Measurements from ENCODE around the gene ZNF77.
"Not testable (repeated sequence)": the region's sequence is repeated elsewhere in the genome, so short reads cannot be mapped to it uniquely, and the experiment has no call there.

ZNF77 gene

DNA sequence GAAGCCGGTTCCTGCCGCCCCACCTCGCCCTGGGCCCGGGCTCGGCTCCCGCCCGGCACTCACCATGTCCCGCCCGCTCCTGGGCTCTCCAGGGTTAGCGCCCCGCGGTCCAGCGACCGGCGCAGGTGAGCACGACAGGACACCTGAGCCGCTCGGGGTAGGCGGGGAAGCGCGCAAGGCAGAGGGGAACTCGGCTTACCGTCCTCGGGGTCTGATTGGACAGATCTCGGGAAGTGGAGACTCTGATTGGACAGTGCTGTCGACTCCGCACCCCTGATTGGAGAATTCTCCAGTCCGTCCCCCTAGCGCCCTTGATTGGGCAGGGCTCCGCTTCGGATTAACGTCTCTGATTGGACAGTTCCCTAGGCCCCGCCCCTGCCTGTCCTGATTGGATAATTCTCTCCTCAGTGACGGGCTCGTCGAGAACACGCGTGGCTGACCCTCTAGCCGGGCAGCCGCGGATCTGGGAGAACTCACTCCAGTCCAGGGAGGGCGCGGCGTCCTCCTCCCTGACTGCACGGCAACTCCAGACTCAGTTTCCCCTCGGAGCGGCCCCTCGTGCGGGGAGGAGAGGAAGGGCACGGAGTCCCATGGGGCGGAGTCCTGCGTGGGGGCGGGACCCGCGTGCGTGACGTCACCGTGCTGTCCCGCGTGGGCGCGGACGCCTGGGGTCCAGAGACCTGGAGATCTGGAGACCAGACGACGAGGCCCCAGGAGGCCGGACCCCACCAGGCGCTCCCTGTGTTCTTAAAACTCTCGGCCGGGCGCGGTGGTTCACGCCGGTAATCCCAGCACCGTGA, at the start of gene ZNF77:
ZNF77 (minus strand) TSS at position 197 of the 800 bp plus-strand sequence; CDS start at position 66, 131 bp downstream.
- H3K27ac ChIP-seq (ENCODE audit: low read depth, low read length), result peak within 1 kb of the TSS; percentile 87
- H3K9me3 ChIP-seq (ENCODE audit: control insufficient read depth in 1 of 2, low read length in 2 of 2), result no peaks in the 10 kb centered on the region
- no peaks in the 10 kb centered on the region for H3K27me3 ChIP-seq (ENCODE audit: control insufficient read depth in 1 of 2, insufficient read depth in 2 of 2, low read length in 2 of 2)
- H3K9ac ChIP-seq (ENCODE audit: low read depth in 1 of 2, low read length in 2 of 2), result peak within 1 kb of the TSS; percentile 80 to 91
- H3K4me3 ChIP-seq (ENCODE audit: low read depth in 1 of 2, low read length in 2 of 2), result peak within 1 kb of the TSS; percentile 82 to 89
- H3K36me3 ChIP-seq (ENCODE audit: control insufficient read depth in 1 of 2, insufficient read depth in 2 of 2, low read length in 2 of 2), result no peaks in the 10 kb centered on the region
- H3K4me1 ChIP-seq (ENCODE audit: control insufficient read depth in 1 of 2, insufficient read depth in 2 of 2, low read length in 2 of 2), result peaks cover 17% of the 10 kb centered on the region in 2 donors

DNA sequence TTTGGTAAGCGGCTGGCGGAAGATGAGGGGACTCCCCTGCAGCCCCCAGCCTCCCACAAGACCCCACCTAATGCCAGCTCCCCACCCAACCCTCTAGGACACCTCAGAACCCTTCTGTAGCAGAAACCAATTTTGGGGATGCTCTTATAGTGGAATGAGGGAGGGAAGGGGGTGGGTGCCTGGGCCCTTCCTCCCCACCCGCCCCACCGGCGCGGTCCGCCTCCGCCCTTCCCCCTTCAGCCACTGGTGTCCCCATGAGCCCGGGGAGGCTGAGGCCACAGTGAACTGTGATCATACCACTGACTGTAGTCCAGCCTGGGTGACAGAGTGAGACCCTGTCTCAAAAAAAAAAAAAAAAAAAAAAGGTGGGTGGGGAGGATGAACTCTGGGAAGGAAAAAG, 48.8 kb upstream of the ZNF77 start:
- no peak overlapping the region for H3K9ac ChIP-seq (ENCODE audit: low read depth in 1 of 2, low read length in 2 of 2)
- no peak overlapping the region for H3K4me3 ChIP-seq (ENCODE audit: low read depth in 1 of 2, low read length in 2 of 2)
- H3K27ac ChIP-seq (ENCODE audit: low read depth, low read length), result no peak overlapping the region
- H3K4me1 ChIP-seq (ENCODE audit: control insufficient read depth in 1 of 2, insufficient read depth in 2 of 2, low read length in 2 of 2), result no peaks in the 10 kb centered on the region
- H3K27me3 ChIP-seq (ENCODE audit: control insufficient read depth in 1 of 2, insufficient read depth in 2 of 2, low read length in 2 of 2), result no peaks in the 10 kb centered on the region
- H3K9me3 ChIP-seq (ENCODE audit: control insufficient read depth in 1 of 2, low read length in 2 of 2), result no peaks in the 10 kb centered on the region
- H3K36me3 ChIP-seq (ENCODE audit: control insufficient read depth in 1 of 2, insufficient read depth in 2 of 2, low read length in 2 of 2), result peaks cover 0 to 5% of the 10 kb centered on the region in 2 donors

DNA sequence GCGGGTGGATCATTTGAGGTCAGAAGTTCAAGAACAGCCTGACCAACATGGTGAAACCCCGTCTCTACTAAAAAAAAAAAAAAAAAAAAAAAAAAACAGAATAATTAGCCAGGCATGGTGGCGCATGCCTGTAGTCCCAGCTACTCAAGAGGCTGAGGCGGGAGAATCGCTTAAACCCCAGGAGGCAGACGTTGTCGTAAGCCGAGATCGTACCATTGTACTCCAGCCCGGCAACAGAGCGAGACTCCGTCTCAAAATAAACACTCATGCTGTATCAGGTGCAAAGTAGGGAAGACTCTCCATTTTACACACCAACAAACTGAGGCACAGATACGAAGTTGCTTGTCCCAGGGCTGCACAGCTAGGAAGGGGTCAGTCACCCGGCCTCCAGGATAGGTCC, 48.2 kb upstream of the ZNF77 start:
- H3K4me3 ChIP-seq (ENCODE audit: low read depth in 1 of 2, low read length in 2 of 2), result no peak overlapping the region
- peaks cover 0 to 5% of the 10 kb centered on the region in 2 donors for H3K36me3 ChIP-seq (ENCODE audit: control insufficient read depth in 1 of 2, insufficient read depth in 2 of 2, low read length in 2 of 2)
- H3K4me1 ChIP-seq (ENCODE audit: control insufficient read depth in 1 of 2, insufficient read depth in 2 of 2, low read length in 2 of 2), result no peaks in the 10 kb centered on the region
- no peaks in the 10 kb centered on the region for H3K27me3 ChIP-seq (ENCODE audit: control insufficient read depth in 1 of 2, insufficient read depth in 2 of 2, low read length in 2 of 2)
- H3K27ac ChIP-seq (ENCODE audit: low read depth, low read length), result no peak overlapping the region
- no peak overlapping the region for H3K9ac ChIP-seq (ENCODE audit: low read depth in 1 of 2, low read length in 2 of 2)
- no peaks in the 10 kb centered on the region for H3K9me3 ChIP-seq (ENCODE audit: control insufficient read depth in 1 of 2, low read length in 2 of 2)

DNA sequence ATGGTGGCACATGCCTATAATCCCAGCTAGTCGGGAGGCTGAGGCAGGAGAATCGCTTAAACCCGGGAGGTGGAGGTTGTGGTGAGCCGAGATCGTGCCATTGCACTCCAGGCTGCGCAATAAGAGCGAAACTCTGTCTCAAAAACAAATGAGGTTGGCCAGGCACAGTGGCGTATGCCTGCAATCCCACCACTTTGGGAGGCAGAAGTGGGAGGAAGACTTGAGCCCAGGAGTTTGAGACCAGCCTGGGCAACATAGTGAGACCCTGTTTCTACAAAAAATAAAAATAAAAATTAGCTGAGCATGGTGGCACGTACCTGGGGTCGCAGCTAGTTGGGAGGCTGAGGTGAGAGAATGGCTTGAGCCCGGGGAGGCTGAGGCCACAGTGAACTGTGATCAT, 47.6 kb upstream of the ZNF77 start:
- H3K4me1 ChIP-seq (ENCODE audit: control insufficient read depth in 1 of 2, insufficient read depth in 2 of 2, low read length in 2 of 2); H3K27me3 ChIP-seq (ENCODE audit: control insufficient read depth in 1 of 2, insufficient read depth in 2 of 2, low read length in 2 of 2); H3K4me3 ChIP-seq (ENCODE audit: low read depth in 1 of 2, low read length in 2 of 2); H3K27ac ChIP-seq (ENCODE audit: low read depth, low read length); H3K9me3 ChIP-seq (ENCODE audit: control insufficient read depth in 1 of 2, low read length in 2 of 2); H3K36me3 ChIP-seq (ENCODE audit: control insufficient read depth in 1 of 2, insufficient read depth in 2 of 2, low read length in 2 of 2); H3K9ac ChIP-seq (ENCODE audit: low read depth in 1 of 2, low read length in 2 of 2): not testable (repeated sequence)

DNA sequence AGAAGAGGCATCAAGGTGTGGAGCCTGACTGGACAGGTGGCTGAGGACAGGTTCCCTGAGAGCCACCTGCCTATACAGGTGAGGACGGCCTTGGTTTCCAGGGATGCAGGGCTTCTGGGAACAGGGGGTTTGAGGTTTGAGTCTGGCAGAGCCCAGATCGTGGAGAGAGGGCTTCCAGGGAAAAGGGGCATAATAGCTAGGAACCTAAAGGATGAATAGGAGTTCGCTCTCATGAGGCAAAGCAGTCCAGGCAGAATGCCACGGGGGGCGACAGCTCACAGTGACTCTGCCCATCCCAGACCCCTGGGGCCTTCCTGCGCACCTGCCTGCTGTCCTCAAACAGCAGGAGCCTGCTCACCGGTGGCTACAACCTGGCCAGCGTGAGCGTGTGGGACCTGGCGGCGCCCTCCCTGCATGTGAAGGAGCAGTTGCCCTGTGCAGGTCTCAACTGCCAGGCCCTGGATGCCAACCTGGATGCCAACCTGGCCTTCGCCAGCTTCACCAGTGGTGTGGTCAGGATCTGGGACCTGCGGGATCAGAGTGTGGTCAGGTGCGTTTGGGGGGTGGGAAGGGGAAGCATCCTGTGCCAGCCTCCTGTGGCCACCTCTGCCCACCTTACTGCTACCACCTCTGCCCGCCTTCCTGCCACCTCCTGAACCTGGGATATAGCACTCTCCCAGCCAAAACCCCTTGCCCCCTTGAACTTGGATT, 44.6 kb upstream of the ZNF77 start:
- Histone ChIP-seq H3K27me3 (ENCODE audit: control insufficient read depth in 1 of 2, insufficient read depth in 2 of 2, low read length in 2 of 2) (no peaks in the 10 kb centered on the region), H3K9me3 (ENCODE audit: control insufficient read depth in 1 of 2, low read length in 2 of 2) (no peaks in the 10 kb centered on the region), H3K4me3 (ENCODE audit: low read depth in 1 of 2, low read length in 2 of 2) (no peak overlapping the region)

DNA sequence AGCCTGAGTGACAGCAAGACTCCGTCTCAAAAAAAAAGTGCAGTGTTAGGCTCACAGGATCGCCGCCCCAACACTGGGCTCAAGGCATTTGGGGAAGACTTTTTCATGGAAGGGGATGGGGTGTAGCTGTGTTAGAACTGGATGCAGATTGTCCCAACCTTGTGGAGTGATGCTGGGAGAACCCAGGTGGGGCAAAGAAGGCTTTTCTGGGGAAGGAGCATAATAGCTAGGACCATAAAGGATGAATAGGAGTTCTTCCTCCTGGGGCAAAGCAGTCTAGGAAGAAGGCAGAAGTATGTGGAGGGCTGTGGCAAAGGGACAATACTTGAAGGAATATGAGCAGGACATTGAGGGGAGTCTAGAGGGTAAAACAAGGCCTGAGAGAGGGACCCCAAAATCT, 43.8 kb upstream of the ZNF77 start:
- Histone ChIP-seq H3K4me3 (ENCODE audit: low read depth in 1 of 2, low read length in 2 of 2) (no peak overlapping the region), H3K9me3 (ENCODE audit: control insufficient read depth in 1 of 2, low read length in 2 of 2) (no peaks in the 10 kb centered on the region), H3K9ac (ENCODE audit: low read depth in 1 of 2, low read length in 2 of 2) (no peak overlapping the region), H3K27ac (ENCODE audit: low read depth, low read length) (no peak overlapping the region), H3K27me3 (ENCODE audit: control insufficient read depth in 1 of 2, insufficient read depth in 2 of 2, low read length in 2 of 2) (peaks cover 3 to 4% of the 10 kb centered on the region in 2 donors), H3K4me1 (ENCODE audit: control insufficient read depth in 1 of 2, insufficient read depth in 2 of 2, low read length in 2 of 2) (peaks cover 2 to 8% of the 10 kb centered on the region in 2 donors), H3K36me3 (ENCODE audit: control insufficient read depth in 1 of 2, insufficient read depth in 2 of 2, low read length in 2 of 2) (no peaks in the 10 kb centered on the region)

More for the DNA sequence above, 44.6 kb upstream of the ZNF77 start:
- no peak overlapping the region for H3K9ac ChIP-seq (ENCODE audit: low read depth in 1 of 2, low read length in 2 of 2)
- no peak overlapping the region for H3K27ac ChIP-seq (ENCODE audit: low read depth, low read length)
- H3K36me3 ChIP-seq (ENCODE audit: control insufficient read depth in 1 of 2, insufficient read depth in 2 of 2, low read length in 2 of 2), result no peaks in the 10 kb centered on the region
- H3K4me1 ChIP-seq (ENCODE audit: control insufficient read depth in 1 of 2, insufficient read depth in 2 of 2, low read length in 2 of 2), result no peaks in the 10 kb centered on the region

DNA sequence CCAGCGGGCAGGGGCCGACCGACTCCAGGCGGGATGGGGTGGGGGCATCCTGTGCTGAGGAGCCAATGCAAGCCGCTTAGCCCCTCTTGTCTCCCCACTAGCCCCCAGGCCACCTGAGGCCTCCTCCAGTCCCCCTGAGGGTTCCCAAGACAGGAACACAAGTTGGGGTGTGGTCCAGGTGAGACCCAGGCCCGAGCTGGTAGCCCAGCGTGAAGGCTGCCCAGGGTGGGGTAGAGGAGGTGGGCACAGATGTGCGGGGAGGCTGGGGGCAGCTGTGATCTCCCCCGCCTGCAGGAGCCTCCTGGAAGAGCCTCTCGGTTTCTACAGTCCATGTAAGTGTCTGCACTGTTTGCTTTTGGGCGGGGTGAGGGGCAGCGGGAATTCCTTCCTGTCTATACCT, 43.0 kb upstream of the ZNF77 start:
- Histone ChIP-seq H3K9me3 (ENCODE audit: control insufficient read depth in 1 of 2, low read length in 2 of 2) (no peaks in the 10 kb centered on the region), H3K27ac (ENCODE audit: low read depth, low read length) (no peak overlapping the region), H3K4me1 (ENCODE audit: control insufficient read depth in 1 of 2, insufficient read depth in 2 of 2, low read length in 2 of 2) (peaks cover 6 to 13% of the 10 kb centered on the region in 2 donors), H3K36me3 (ENCODE audit: control insufficient read depth in 1 of 2, insufficient read depth in 2 of 2, low read length in 2 of 2) (no peaks in the 10 kb centered on the region), H3K27me3 (ENCODE audit: control insufficient read depth in 1 of 2, insufficient read depth in 2 of 2, low read length in 2 of 2) (peaks cover 9 to 12% of the 10 kb centered on the region in 2 donors), H3K4me3 (ENCODE audit: low read depth in 1 of 2, low read length in 2 of 2) (no peak overlapping the region), H3K9ac (ENCODE audit: low read depth in 1 of 2, low read length in 2 of 2) (no peak overlapping the region)

DNA sequence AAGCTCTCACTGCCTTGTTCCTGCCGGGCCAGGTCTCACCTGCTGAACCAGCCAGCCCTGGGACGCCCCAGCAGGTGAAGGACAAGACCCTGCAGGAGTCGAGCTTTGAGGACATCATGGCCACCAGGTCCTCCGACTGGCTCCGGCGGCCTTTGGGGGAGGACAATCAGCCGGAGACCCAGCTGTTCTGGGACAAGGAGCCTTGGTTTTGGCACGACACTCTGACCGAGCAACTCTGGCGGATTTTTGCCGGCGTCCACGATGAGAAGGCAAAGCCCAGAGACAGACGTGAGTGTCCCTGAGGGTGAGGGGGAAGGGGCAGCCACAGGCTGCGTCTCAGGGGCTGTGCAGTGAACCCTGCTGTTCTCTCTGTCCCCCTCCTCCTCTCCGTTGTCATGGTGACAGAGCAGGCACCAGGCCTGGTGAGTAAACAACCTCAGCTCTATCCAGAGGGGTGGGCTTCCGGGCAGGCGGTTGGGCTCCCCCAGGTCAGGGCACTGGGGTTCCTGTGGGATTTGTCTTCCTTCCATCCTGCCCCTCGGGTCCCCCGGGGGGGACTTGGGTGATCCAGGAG, 42.3 kb upstream of the ZNF77 start:
- Histone ChIP-seq H3K27ac (ENCODE audit: low read depth, low read length) (no peak overlapping the region), H3K36me3 (ENCODE audit: control insufficient read depth in 1 of 2, insufficient read depth in 2 of 2, low read length in 2 of 2) (no peaks in the 10 kb centered on the region), H3K4me1 (ENCODE audit: control insufficient read depth in 1 of 2, insufficient read depth in 2 of 2, low read length in 2 of 2) (peaks cover 6 to 13% of the 10 kb centered on the region in 2 donors), H3K27me3 (ENCODE audit: control insufficient read depth in 1 of 2, insufficient read depth in 2 of 2, low read length in 2 of 2) (peaks cover 12 to 13% of the 10 kb centered on the region in 2 donors), H3K9ac (ENCODE audit: low read depth in 1 of 2, low read length in 2 of 2) (no peak overlapping the region), H3K4me3 (ENCODE audit: low read depth in 1 of 2, low read length in 2 of 2) (no peak overlapping the region), H3K9me3 (ENCODE audit: control insufficient read depth in 1 of 2, low read length in 2 of 2) (no peaks in the 10 kb centered on the region)

DNA sequence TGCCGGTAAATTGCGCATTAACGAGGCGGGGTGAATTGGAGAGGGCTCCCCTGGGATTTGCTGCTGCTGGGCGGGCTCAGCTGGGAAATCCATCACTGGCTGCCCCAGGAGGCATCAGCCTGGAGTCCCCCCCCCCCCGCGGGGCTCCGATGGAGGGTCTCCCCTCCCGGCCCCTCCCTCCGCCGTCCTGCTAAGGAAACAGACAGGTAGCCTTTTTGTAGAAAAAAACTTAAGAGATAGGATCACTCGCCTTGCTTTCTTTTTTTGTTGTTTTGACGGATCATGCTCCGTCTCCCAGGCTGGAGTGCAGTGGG, 39.4 kb upstream of the ZNF77 start:
- H3K27ac ChIP-seq (ENCODE audit: low read depth, low read length), result no peak overlapping the region
- H3K9ac ChIP-seq (ENCODE audit: low read depth in 1 of 2, low read length in 2 of 2), result no peak overlapping the region
- peaks cover 12 to 13% of the 10 kb centered on the region in 2 donors for H3K27me3 ChIP-seq (ENCODE audit: control insufficient read depth in 1 of 2, insufficient read depth in 2 of 2, low read length in 2 of 2)
- H3K9me3 ChIP-seq (ENCODE audit: control insufficient read depth in 1 of 2, low read length in 2 of 2), result no peaks in the 10 kb centered on the region
- peaks cover 6 to 13% of the 10 kb centered on the region in 2 donors for H3K4me1 ChIP-seq (ENCODE audit: control insufficient read depth in 1 of 2, insufficient read depth in 2 of 2, low read length in 2 of 2)
- H3K4me3 ChIP-seq (ENCODE audit: low read depth in 1 of 2, low read length in 2 of 2), result peak overlapping the region; percentile 20 to 53
- no peaks in the 10 kb centered on the region for H3K36me3 ChIP-seq (ENCODE audit: control insufficient read depth in 1 of 2, insufficient read depth in 2 of 2, low read length in 2 of 2)
